GM12892 (cell line): ENCODE measurements around the gene UBN2.

Experiments used
- POLR2A ChIP-seq: IDR thresholded peaks from 2 replicates; pipeline ENCODE4 v1.6.1; 2011; ENCODE audit warnings: low read depth, low read length, control low read depth
- POLR2AphosphoS5 ChIP-seq: IDR thresholded peaks from 2 replicates; pipeline ENCODE4 v1.6.1; 2011; ENCODE audit warnings: low read depth, low read length, control low read depth
- TAF1 ChIP-seq: IDR thresholded peaks from 2 replicates; pipeline ENCODE4 v1.6.1; 2011; ENCODE audit warnings: low read depth, mild to moderate bottlenecking, control low read depth, low read length, borderline replicate concordance

DNA sequence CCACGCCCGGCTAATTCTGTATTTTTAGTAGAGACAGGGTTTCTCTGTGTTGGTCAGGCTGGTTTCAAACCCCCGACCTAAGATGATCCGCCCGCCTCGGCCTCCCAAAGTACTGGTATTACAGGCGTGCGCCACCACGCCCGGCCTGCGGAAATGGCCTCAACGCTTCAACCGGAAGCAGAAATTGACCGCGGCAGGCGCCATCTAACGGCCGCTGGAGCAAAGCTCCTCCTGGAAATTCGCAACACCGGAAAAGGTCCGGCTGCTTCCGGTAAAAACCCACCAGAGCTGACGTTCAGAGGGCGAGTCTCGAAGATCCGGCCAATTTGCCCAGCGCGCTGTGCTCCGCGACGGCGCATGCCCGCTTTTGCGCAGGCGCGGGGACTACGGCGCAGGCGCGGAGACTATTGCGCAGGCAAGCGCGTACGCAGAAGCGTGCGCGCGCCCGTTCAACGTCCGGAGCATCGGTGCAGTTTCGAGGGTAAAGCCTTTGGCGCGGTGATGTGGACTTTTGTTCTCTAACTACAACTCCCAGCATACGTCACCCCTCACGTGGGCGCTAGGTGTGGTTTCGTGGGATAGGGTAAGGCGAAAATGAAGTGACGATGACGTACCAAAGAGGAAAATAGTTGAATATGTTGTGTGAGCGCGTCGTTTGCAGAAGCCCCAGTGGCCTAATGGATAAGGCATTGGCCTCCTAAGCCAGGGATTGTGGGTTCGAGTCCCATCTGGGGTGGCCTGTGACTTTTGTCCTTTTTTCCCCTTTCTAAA, 109.2 kb downstream of the UBN2 start:
- TF ChIP-seq TAF1, result 0 out of 2 replicates have a peak, but pooled peaks have one; percentile 56
- no peak; the same call in 1 of the 2 replicates for TF ChIP-seq POLR2A
- TF ChIP-seq POLR2AphosphoS5, result 0 out of 2 replicates have a peak, but pooled peaks have one; percentile 8
